Activated effector memory CD4-positive, alpha-beta T cell treated with Interleukin-2 at 50 U/mL for 16 hours (primary cell): ENCODE measurements around the gene LCLAT1.
"Not testable (repeated sequence)": the region's sequence is repeated elsewhere in the genome, so short reads cannot be mapped to it uniquely, and the experiment has no call there.

ENCODE experiments used
- DNase-seq: peaks from one replicate; pipeline ENCODE4 v3.0.0-alpha.2; 2020

Gene LCLAT1

GRCh38 chr2:30456106-30456505 lies 9.1 kb downstream of the LCLAT1 start:
- DNase-seq = no peak

- no peak for DNase-seq
Observed at GRCh38 chr2:30456579-30456978, 9.5 kb downstream of the LCLAT1 start.

- DNase-seq = no peak
Observed at GRCh38 chr2:30457296-30457695, 10.2 kb downstream of the LCLAT1 start.

- no peak for DNase-seq
Observed at GRCh38 chr2:30459140-30459539, 12.1 kb downstream of the LCLAT1 start.

- no peak for DNase-seq
Observed at GRCh38 chr2:30462131-30462857, 15.2 kb downstream of the LCLAT1 start.

GRCh38 chr2:30463535-30463934 lies 16.5 kb downstream of the LCLAT1 start:
- no peak for DNase-seq

GRCh38 chr2:30464544-30465170 lies 17.6 kb downstream of the LCLAT1 start:
- no peak for DNase-seq

- no peak for DNase-seq
Observed at GRCh38 chr2:30465171-30465545, 18.1 kb downstream of the LCLAT1 start.

GRCh38 chr2:30466216-30466615 lies 19.2 kb downstream of the LCLAT1 start:
- DNase-seq = no peak

- not testable (repeated sequence) for DNase-seq
Observed at GRCh38 chr2:30467062-30467826, 20.2 kb downstream of the LCLAT1 start.

GRCh38 chr2:30470426-30470825 lies 23.4 kb downstream of the LCLAT1 start:
- DNase-seq = no peak

GRCh38 chr2:30472326-30472725 lies 25.3 kb downstream of the LCLAT1 start:
- DNase-seq = no peak

GRCh38 chr2:30475542-30475941 lies 28.5 kb downstream of the LCLAT1 start:
- no peak for DNase-seq

GRCh38 chr2:30476636-30477035 lies 29.6 kb downstream of the LCLAT1 start:
- DNase-seq = no peak

- no peak for DNase-seq
Observed at GRCh38 chr2:30480703-30481322, 33.8 kb downstream of the LCLAT1 start.

GRCh38 chr2:30481323-30481800 lies 34.3 kb downstream of the LCLAT1 start:
- DNase-seq = no peak

- no peak for DNase-seq
Observed at GRCh38 chr2:30482011-30482410, 35.0 kb downstream of the LCLAT1 start.

GRCh38 chr2:30484145-30484544 lies 37.1 kb downstream of the LCLAT1 start:
- no peak for DNase-seq

- no peak for DNase-seq
Observed at GRCh38 chr2:30484995-30485394, 37.9 kb downstream of the LCLAT1 start.

GRCh38 chr2:30486655-30487054 lies 39.6 kb downstream of the LCLAT1 start:
- no peak for DNase-seq

GRCh38 chr2:30487603-30488002 lies 40.6 kb downstream of the LCLAT1 start:
- DNase-seq = no peak

GRCh38 chr2:30488012-30488659 lies 41.1 kb downstream of the LCLAT1 start:
- no peak for DNase-seq

- no peak for DNase-seq
Observed at GRCh38 chr2:30491225-30491624, 44.2 kb downstream of the LCLAT1 start.
